ENCODE data around the gene TTC33. TPM values are rescaled to one million over a fixed set of nuclear protein-coding genes. Genes with fewer than 3 reads are reported as not detected.

The TTC33 gene
- total and polyA plus RNA-seq, 2 experiments from 2014 or later = 8.0 to 9.0 TPM

GRCh38 chr5:40560474-40561110 lies 195.2 kb downstream of the TTC33 start:
- Histone ChIP-seq H3K4me2 (ENCODE audit: unreplicated experiment) (no peak overlapping the region), H3K4me3 (no peak overlapping the region), H3K79me2 (ENCODE audit: insufficient read depth) (no peaks in the 10 kb centered on the region), H3K4me1 (ENCODE audit: insufficient read depth) (no peaks in the 10 kb centered on the region), H3K9ac (no peak overlapping the region), H3K36me3 (ENCODE audit: low read depth) (no peaks in the 10 kb centered on the region), H3F3A (ENCODE audit: insufficient read depth) (no peaks in the 10 kb centered on the region), H2AFZ (no peak overlapping the region), H3K27ac (no peak overlapping the region), H3K27me3 (replicated peaks; ENCODE audit: insufficient read depth) (no peaks in the 10 kb centered on the region), H4K20me1 (ENCODE audit: insufficient read depth) (no peaks in the 10 kb centered on the region), H3K9me2 (ENCODE audit: insufficient read depth) (no peaks in the 10 kb centered on the region), H3K9me3 (ENCODE audit: low read depth) (no peaks in the 10 kb centered on the region)
- in situ Hi-C loops (cut with MboI) = no loop called here
- 70 to 81% methylated on average over 4 of the region's 4 CpGs for WGBS, 2 experiments (ENCODE audit: low coverage in 1 of 2, low lambda C conversion rate in 2 of 2, missing lambda C conversion rate in 2 of 2)
- TF ChIP-seq EZH2 (IDR thresholded peaks at IDR 0.05; ENCODE audit: insufficient read depth, poor library complexity, severe bottlenecking) (no peak), EZH2phosphoT487 (IDR thresholded peaks at IDR 0.05; ENCODE audit: insufficient read depth, low read depth) (no peak)
- DNase-seq = no peak

- in situ Hi-C loops (cut with MboI) = no loop called here
- Histone ChIP-seq H3K9me2 (ENCODE audit: insufficient read depth) (no peaks in the 10 kb centered on the region), H4K20me1 (ENCODE audit: insufficient read depth) (no peaks in the 10 kb centered on the region), H3K4me1 (ENCODE audit: insufficient read depth) (no peaks in the 10 kb centered on the region), H3K36me3 (ENCODE audit: low read depth) (no peaks in the 10 kb centered on the region), H2AFZ (no peak overlapping the region), H3K4me3 (no peak overlapping the region), H3K9me3 (ENCODE audit: low read depth) (no peaks in the 10 kb centered on the region), H3K4me2 (ENCODE audit: unreplicated experiment) (no peak overlapping the region), H3K27ac (no peak overlapping the region), H3K27me3 (replicated peaks; ENCODE audit: insufficient read depth) (no peaks in the 10 kb centered on the region), H3K79me2 (ENCODE audit: insufficient read depth) (no peaks in the 10 kb centered on the region), H3K9ac (no peak overlapping the region), H3F3A (ENCODE audit: insufficient read depth) (no peaks in the 10 kb centered on the region)
- TF ChIP-seq EZH2phosphoT487 (IDR thresholded peaks at IDR 0.05; ENCODE audit: insufficient read depth, low read depth) = no peak
- no peak for TF ChIP-seq EZH2 (IDR thresholded peaks at IDR 0.05; ENCODE audit: insufficient read depth, poor library complexity, severe bottlenecking)
- DNase-seq = no peak
Measured at GRCh38 chr5:40559306-40559705, 196.5 kb downstream of the TTC33 start.

DNA sequence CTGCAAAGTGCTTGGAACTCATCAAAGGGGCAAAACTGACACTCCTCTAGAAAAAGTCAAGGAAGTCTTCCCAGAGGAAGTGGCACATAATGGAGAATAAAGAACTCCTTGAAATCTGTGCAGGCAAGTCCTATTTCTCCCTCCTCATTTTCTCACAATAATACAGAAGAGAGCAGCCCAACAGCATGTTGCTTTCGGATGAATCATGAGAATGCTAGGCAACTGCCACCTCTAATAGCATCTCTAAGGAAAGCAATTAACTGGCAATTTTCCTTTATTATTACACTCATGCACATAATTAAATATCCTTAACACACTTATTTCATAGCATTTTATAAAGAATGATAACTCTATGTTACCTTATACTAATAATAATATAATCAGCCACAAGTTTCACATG lies 198.3 kb downstream of the TTC33 start:
- Histone ChIP-seq H3K36me3 (ENCODE audit: low read depth) (no peaks in the 10 kb centered on the region), H3K9me3 (ENCODE audit: low read depth) (no peaks in the 10 kb centered on the region), H3K9ac (no peak overlapping the region), H3K27ac (no peak overlapping the region), H3K79me2 (ENCODE audit: insufficient read depth) (no peaks in the 10 kb centered on the region), H3K4me1 (ENCODE audit: insufficient read depth) (peaks cover 5% of the 10 kb centered on the region), H3K4me2 (ENCODE audit: unreplicated experiment) (no peak overlapping the region), H3K4me3 (no peak overlapping the region), H3K9me2 (ENCODE audit: insufficient read depth) (no peaks in the 10 kb centered on the region), H3F3A (ENCODE audit: insufficient read depth) (peaks cover 1% of the 10 kb centered on the region; the same call in 1 of the 2 replicates), H2AFZ (no peak overlapping the region), H4K20me1 (ENCODE audit: insufficient read depth) (no peaks in the 10 kb centered on the region), H3K27me3 (replicated peaks; ENCODE audit: insufficient read depth) (no peaks in the 10 kb centered on the region)
- in situ Hi-C loops (cut with MboI) = no loop called here
- WGBS, 2 experiments (ENCODE audit: low coverage in 1 of 2, low lambda C conversion rate in 2 of 2, missing lambda C conversion rate in 2 of 2) = 23 to 32% methylated on average over 1 of the region's 1 CpG
- DNase-seq = peak; percentile 55
- no peak for TF ChIP-seq EZH2 (IDR thresholded peaks at IDR 0.05; ENCODE audit: insufficient read depth, poor library complexity, severe bottlenecking)
- no peak for TF ChIP-seq EZH2phosphoT487 (IDR thresholded peaks at IDR 0.05; ENCODE audit: insufficient read depth, low read depth)

DNA sequence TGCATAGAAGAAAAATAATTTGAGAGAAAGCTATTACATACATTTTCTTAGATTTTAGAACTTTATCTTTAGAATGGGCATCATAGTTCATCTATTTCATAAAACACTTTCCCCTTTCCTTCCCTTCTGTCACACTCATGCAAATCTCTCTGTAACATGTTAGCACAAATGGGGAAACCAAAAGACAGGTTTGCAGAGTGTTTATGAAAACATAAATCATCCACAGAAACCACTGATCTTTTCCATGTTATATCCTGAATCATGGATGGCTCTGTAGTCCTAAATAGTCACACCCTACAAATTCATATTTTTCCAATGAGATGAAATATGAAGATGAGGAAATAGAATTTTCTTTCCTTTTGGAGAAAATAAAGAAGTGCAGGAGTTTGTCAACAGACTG lies 198.9 kb downstream of the TTC33 start:
- Histone ChIP-seq H3K4me2 (ENCODE audit: unreplicated experiment) (no peak overlapping the region), H3F3A (ENCODE audit: insufficient read depth) (peaks cover 8% of the 10 kb centered on the region), H4K20me1 (ENCODE audit: insufficient read depth) (no peaks in the 10 kb centered on the region), H3K79me2 (ENCODE audit: insufficient read depth) (no peaks in the 10 kb centered on the region), H3K9me2 (ENCODE audit: insufficient read depth) (no peaks in the 10 kb centered on the region), H3K4me3 (no peak overlapping the region), H3K27ac (no peak overlapping the region), H2AFZ (no peak overlapping the region), H3K9ac (no peak overlapping the region), H3K4me1 (ENCODE audit: insufficient read depth) (peaks cover 12% of the 10 kb centered on the region), H3K9me3 (ENCODE audit: low read depth) (no peaks in the 10 kb centered on the region), H3K36me3 (ENCODE audit: low read depth) (no peaks in the 10 kb centered on the region), H3K27me3 (replicated peaks; ENCODE audit: insufficient read depth) (no peaks in the 10 kb centered on the region)
- in situ Hi-C loops (cut with MboI) = no loop called here
- TF ChIP-seq EZH2 (IDR thresholded peaks at IDR 0.05; ENCODE audit: insufficient read depth, poor library complexity, severe bottlenecking) (no peak), EZH2phosphoT487 (IDR thresholded peaks at IDR 0.05; ENCODE audit: insufficient read depth, low read depth) (no peak)
- DNase-seq = no peak

GRCh38 chr5:40555886-40556285 lies 199.9 kb downstream of the TTC33 start:
- no peaks in the 10 kb centered on the region for H4K20me1 ChIP-seq (ENCODE audit: insufficient read depth)
- H3K27me3 ChIP-seq (replicated peaks; ENCODE audit: insufficient read depth) = no peaks in the 10 kb centered on the region
- no peak overlapping the region for H2AFZ ChIP-seq
- H3K9ac ChIP-seq = no peak overlapping the region
- WGBS, 2 experiments (ENCODE audit: low coverage in 1 of 2, low lambda C conversion rate in 2 of 2, missing lambda C conversion rate in 2 of 2) = 92 to 93% methylated on average over 1 of the region's 1 CpG
- no peak overlapping the region for H3K4me3 ChIP-seq
- no peak overlapping the region for H3K27ac ChIP-seq
- no peak for TF ChIP-seq EZH2 (IDR thresholded peaks at IDR 0.05; ENCODE audit: insufficient read depth, poor library complexity, severe bottlenecking)
- no peak for TF ChIP-seq EZH2phosphoT487 (IDR thresholded peaks at IDR 0.05; ENCODE audit: insufficient read depth, low read depth)
- no peak overlapping the region for H3K4me2 ChIP-seq (ENCODE audit: unreplicated experiment)
- H3K36me3 ChIP-seq (ENCODE audit: low read depth) = no peaks in the 10 kb centered on the region
- H3K4me1 ChIP-seq (ENCODE audit: insufficient read depth) = peaks cover 19% of the 10 kb centered on the region
- H3K9me2 ChIP-seq (ENCODE audit: insufficient read depth) = no peaks in the 10 kb centered on the region
- no peaks in the 10 kb centered on the region for H3K79me2 ChIP-seq (ENCODE audit: insufficient read depth)
- H3K9me3 ChIP-seq (ENCODE audit: low read depth) = no peaks in the 10 kb centered on the region
- peaks cover 16% of the 10 kb centered on the region for H3F3A ChIP-seq (ENCODE audit: insufficient read depth)
- in situ Hi-C loops (cut with MboI) = no loop called here
- no peak for DNase-seq

All from GM23248 (cell line).